CD4-positive, CD25-positive, alpha-beta regulatory T cell (primary cell): ENCODE measurements around the gene ADD1. TPM values are rescaled to one million over a fixed set of nuclear protein-coding genes. Genes with fewer than 3 reads are reported as not detected.

Experiments used
- ATAC-seq, 2 donors: fragments of 150-1000 bp; cut with Tn5 transposase; one replicate each; pipeline ENCODE4 v1.10.0; 2021; ENCODE audit warnings: low read depth in 2 of 2, moderate number of reproducible peaks in 2 of 2, moderate library complexity in 1 of 2
- DNase-seq, 3 donors: peaks; one replicate each; pipeline versions ENCODE4 v3.0.0 to v3.0.0-alpha.2; 2012 to 2022; ENCODE audit warnings: mixed read lengths in 1 of 3
- H3K27ac ChIP-seq: one replicate; pipeline ENCODE4 v1.7.0; 2013; ENCODE audit warnings: mild to moderate bottlenecking, low read length; ENCODE audit not compliant: insufficient read depth, poor library complexity, severe bottlenecking
- H3K27me3 ChIP-seq: one replicate; pipeline ENCODE4 v1.7.0; 2013; ENCODE audit warnings: low read length; ENCODE audit not compliant: control insufficient read depth, insufficient read depth
- H3K36me3 ChIP-seq: one replicate; pipeline ENCODE4 v1.7.0; 2013; ENCODE audit warnings: mild to moderate bottlenecking, low read length, moderate library complexity; ENCODE audit not compliant: control insufficient read depth, insufficient read depth
- H3K4me1 ChIP-seq: 2 replicates; pipeline ENCODE4 v1.7.0; 2013; ENCODE audit warnings: mild to moderate bottlenecking, low read length; ENCODE audit not compliant: insufficient read depth, control insufficient read depth, poor library complexity, severe bottlenecking
- H3K4me3 ChIP-seq: one replicate; pipeline ENCODE4 v1.7.0; 2013; ENCODE audit warnings: low read depth, mild to moderate bottlenecking, low read length, moderate library complexity
- H3K9me3 ChIP-seq, 2 experiments: 1 replicate in 1 of 2; 2 replicates in 1 of 2; pipeline ENCODE4 v1.7.0; 2013; ENCODE audit warnings: low read length in 2 of 2, mild to moderate bottlenecking in 1 of 2, moderate library complexity in 1 of 2; ENCODE audit not compliant: control insufficient read depth in 2 of 2
- H3K27ac Mint-ChIP-seq, 3 donors: one replicate each; pipeline ENCODE4 v1.8.0; 2020 to 2022; ENCODE audit warnings: mild to moderate bottlenecking in 3 of 3, mixed read lengths in 3 of 3, moderate library complexity in 2 of 3
- H3K27me3 Mint-ChIP-seq: one replicate; pipeline ENCODE4 v1.8.0; 2022; ENCODE audit warnings: mild to moderate bottlenecking, mixed read lengths
- H3K36me3 Mint-ChIP-seq: one replicate; pipeline ENCODE4 v1.8.0; 2020; ENCODE audit warnings: mixed read lengths
- H3K4me1 Mint-ChIP-seq, 4 donors: one replicate each; pipeline ENCODE4 v1.8.0; 2020 to 2022; ENCODE audit warnings: mixed read lengths in 4 of 4, mild to moderate bottlenecking in 1 of 4
- H3K4me3 Mint-ChIP-seq, 4 donors: one replicate each; pipeline ENCODE4 v1.8.0; 2020 to 2022; ENCODE audit warnings: mild to moderate bottlenecking in 4 of 4, mixed read lengths in 4 of 4, moderate library complexity in 3 of 4
- H3K9me3 Mint-ChIP-seq, 7 donors: one replicate each; pipeline ENCODE4 v1.8.0; 2020 to 2022; ENCODE audit warnings: mixed read lengths in 7 of 7, mild to moderate bottlenecking in 3 of 7, moderate library complexity in 2 of 7
- polyA plus RNA-seq, 4 donors: library from polyadenylated mRNA; unstranded; fragments of 300-500 nt; fragmentation: Illumina TruSeq; gene quantifications; one replicate each; pipeline ENCODE4 v1.2.3, GENCODE V29; 2021
- total RNA-seq: library from RNA; stranded (reverse); gene quantifications from one replicate; pipeline ENCODE4 v1.2.3, GENCODE V29; 2022

Gene ADD1
- total and polyA plus RNA-seq, 5 donors from 2014 or later: 142 to 242 (median 146) TPM

- H3K27me3 Mint-ChIP-seq: no peaks in the 10 kb centered on the region
These were observed 61.9 kb downstream of the ADD1 start for GRCh38 chr4:2905544-2905943.

GRCh38 chr4:2906218-2906617 is 62.6 kb downstream of the ADD1 start:
- Histone ChIP-seq H3K9me3 (no peaks in the 10 kb centered on the region), H3K4me1 (peaks cover 11% of the 10 kb centered on the region), H3K4me3 (no peak overlapping the region), H3K36me3 (peaks cover 81% of the 10 kb centered on the region), H3K27ac (no peak overlapping the region), H3K27me3 (no peaks in the 10 kb centered on the region)
- Mint-ChIP-seq H3K36me3 (peaks cover 53% of the 10 kb centered on the region), H3K4me3 (peak overlapping the region in 1 of 4 donors; percentile 21), H3K9me3 (no peaks in the 10 kb centered on the region), H3K27me3 (no peaks in the 10 kb centered on the region), H3K27ac (peak overlapping the region in 2 of 3 donors; percentile 82), H3K4me1 (peaks cover 0 to 19% (median 13%) of the 10 kb centered on the region in 4 donors)
- no peak for ATAC-seq
- DNase-seq: peak in 1 of 3 donors; percentile 44

More at GRCh38 chr4:2905544-2905943, 61.9 kb downstream of the ADD1 start:
- H3K4me1 ChIP-seq: peaks cover 11% of the 10 kb centered on the region
- Mint-ChIP-seq H3K9me3 (no peaks in the 10 kb centered on the region), H3K27ac (peak overlapping the region; percentile 42 to 82 (median 69)), H3K4me1 (peaks cover 0 to 22% (median 15%) of the 10 kb centered on the region in 4 donors), H3K36me3 (peaks cover 56% of the 10 kb centered on the region), H3K4me3 (no peak overlapping the region)
- no peak overlapping the region for H3K27ac ChIP-seq
- DNase-seq: no peak
- H3K9me3 ChIP-seq: no peaks in the 10 kb centered on the region
- peaks cover 81% of the 10 kb centered on the region for H3K36me3 ChIP-seq
- ATAC-seq: no peak
- H3K27me3 ChIP-seq: no peaks in the 10 kb centered on the region
- H3K4me3 ChIP-seq: no peak overlapping the region

GRCh38 chr4:2907226-2907625 is 63.6 kb downstream of the ADD1 start:
- no peaks in the 10 kb centered on the region for H3K27me3 ChIP-seq

GRCh38 chr4:2907706-2908293 is 64.2 kb downstream of the ADD1 start:
- Histone ChIP-seq H3K9me3 (no peaks in the 10 kb centered on the region), H3K27ac (no peak overlapping the region), H3K36me3 (peaks cover 85% of the 10 kb centered on the region), H3K4me3 (no peak overlapping the region), H3K27me3 (no peaks in the 10 kb centered on the region), H3K4me1 (peaks cover 11% of the 10 kb centered on the region)
- Mint-ChIP-seq H3K27ac (peak overlapping the region in 1 of 3 donors; percentile 81), H3K27me3 (no peaks in the 10 kb centered on the region), H3K4me3 (no peak overlapping the region), H3K9me3 (no peaks in the 10 kb centered on the region), H3K36me3 (peaks cover 48% of the 10 kb centered on the region), H3K4me1 (peaks cover 0 to 19% (median 12%) of the 10 kb centered on the region in 4 donors)
- DNase-seq (no peak), ATAC-seq (no peak)

More at GRCh38 chr4:2907226-2907625, 63.6 kb downstream of the ADD1 start:
- DNase-seq (no peak), ATAC-seq (no peak)
- Histone ChIP-seq H3K4me1 (peaks cover 11% of the 10 kb centered on the region), H3K36me3 (peaks cover 85% of the 10 kb centered on the region), H3K27ac (no peak overlapping the region), H3K9me3 (no peaks in the 10 kb centered on the region), H3K4me3 (no peak overlapping the region)
- no peaks in the 10 kb centered on the region for H3K9me3 Mint-ChIP-seq
- H3K36me3 Mint-ChIP-seq: peaks cover 48% of the 10 kb centered on the region
- peak overlapping the region in 2 of 3 donors; percentile 49 to 81 for H3K27ac Mint-ChIP-seq
- no peaks in the 10 kb centered on the region for H3K27me3 Mint-ChIP-seq
- H3K4me1 Mint-ChIP-seq: peaks cover 0 to 19% (median 12%) of the 10 kb centered on the region in 4 donors
- no peak overlapping the region for H3K4me3 Mint-ChIP-seq

GRCh38 chr4:2908686-2909085 is 65.0 kb downstream of the ADD1 start:
- Histone ChIP-seq H3K4me1 (peaks cover 11% of the 10 kb centered on the region), H3K9me3 (no peaks in the 10 kb centered on the region), H3K27me3 (no peaks in the 10 kb centered on the region), H3K36me3 (peaks cover 86% of the 10 kb centered on the region), H3K4me3 (no peak overlapping the region), H3K27ac (no peak overlapping the region)
- peak overlapping the region in 1 of 3 donors; percentile 26 for H3K27ac Mint-ChIP-seq
- no peaks in the 10 kb centered on the region for H3K9me3 Mint-ChIP-seq
- H3K27me3 Mint-ChIP-seq: no peaks in the 10 kb centered on the region
- H3K36me3 Mint-ChIP-seq: peaks cover 42% of the 10 kb centered on the region
- peaks cover 0 to 14% (median 11%) of the 10 kb centered on the region in 4 donors for H3K4me1 Mint-ChIP-seq
- H3K4me3 Mint-ChIP-seq: no peak overlapping the region
- DNase-seq (no peak), ATAC-seq (no peak)

GRCh38 chr4:2909583-2909982 is 65.9 kb downstream of the ADD1 start:
- Mint-ChIP-seq H3K4me3 (peak overlapping the region in 1 of 4 donors; percentile 32), H3K36me3 (peaks cover 33% of the 10 kb centered on the region), H3K27ac (peak overlapping the region in 1 of 3 donors; percentile 43), H3K4me1 (peaks cover 0 to 13% (median 11%) of the 10 kb centered on the region in 4 donors), H3K27me3 (no peaks in the 10 kb centered on the region), H3K9me3 (no peaks in the 10 kb centered on the region)
- H3K9me3 ChIP-seq: no peaks in the 10 kb centered on the region
- no peaks in the 10 kb centered on the region for H3K27me3 ChIP-seq
- no peak for DNase-seq
- no peak overlapping the region for H3K4me3 ChIP-seq
- ATAC-seq: no peak
- no peak overlapping the region for H3K27ac ChIP-seq
- peaks cover 11% of the 10 kb centered on the region for H3K4me1 ChIP-seq
- H3K36me3 ChIP-seq: peaks cover 84% of the 10 kb centered on the region

- no peak overlapping the region for H3K27ac ChIP-seq
- no peak overlapping the region for H3K4me3 ChIP-seq
- H3K27me3 Mint-ChIP-seq: no peaks in the 10 kb centered on the region
- H3K27me3 ChIP-seq: no peaks in the 10 kb centered on the region
- H3K4me1 Mint-ChIP-seq: peaks cover 0 to 13% (median 11%) of the 10 kb centered on the region in 4 donors
- H3K36me3 ChIP-seq: peaks cover 82% of the 10 kb centered on the region
- DNase-seq (no peak), ATAC-seq (no peak)
- peaks cover 32% of the 10 kb centered on the region for H3K36me3 Mint-ChIP-seq
- H3K9me3 Mint-ChIP-seq: no peaks in the 10 kb centered on the region
- no peak overlapping the region for H3K4me3 Mint-ChIP-seq
- H3K4me1 ChIP-seq: peaks cover 11% of the 10 kb centered on the region
- H3K9me3 ChIP-seq: no peaks in the 10 kb centered on the region
- H3K27ac Mint-ChIP-seq: peak overlapping the region in 1 of 3 donors; percentile 78
These were observed 66.8 kb downstream of the ADD1 start for GRCh38 chr4:2910409-2910808.

GRCh38 chr4:2911868-2912267 is 68.2 kb downstream of the ADD1 start:
- Mint-ChIP-seq H3K4me1 (peaks cover 0 to 7% (median 4%) of the 10 kb centered on the region in 4 donors), H3K27me3 (no peaks in the 10 kb centered on the region), H3K36me3 (peaks cover 29% of the 10 kb centered on the region), H3K27ac (no peak overlapping the region), H3K4me3 (no peak overlapping the region), H3K9me3 (no peaks in the 10 kb centered on the region)
- H3K27me3 ChIP-seq: no peaks in the 10 kb centered on the region
- H3K4me1 ChIP-seq: peaks cover 2% of the 10 kb centered on the region
- ATAC-seq (no peak), DNase-seq (no peak)
- H3K36me3 ChIP-seq: peaks cover 83% of the 10 kb centered on the region
- no peak overlapping the region for H3K27ac ChIP-seq
- no peaks in the 10 kb centered on the region for H3K9me3 ChIP-seq
- no peak overlapping the region for H3K4me3 ChIP-seq
